ENCODE data around the gene ZNF746.

- peak in 4 of 5 experiments; percentile 72 to 85 (median 81) for TF ChIP-seq CTCF (IDR thresholded peaks at IDR 0.05 in 4 of 5, conservative IDR thresholded peaks at IDR 0.05 in 1 of 5)
- TF ChIP-seq POLR2A (IDR thresholded peaks at IDR 0.05): peak; percentile 49 to 67
These were observed at the start of gene ZNF746 for GRCh38 chr7:149497467-149498261.

Data from gastrocnemius medialis (tissue), 4 donors.